AG04450 (cell line): ENCODE data around the gene COX6A2. TPM values are rescaled to one million over a fixed set of nuclear protein-coding genes. Genes with fewer than 3 reads are reported as not detected.

Experiments used
- CTCF ChIA-PET: fragments of 300-600, 350-600 bp; formaldehyde crosslinking; extraction: SDS; loops from one replicate; lab custom pipeline; 2022; ENCODE audit warnings: antibody characterized with exemption, inconsistent platforms; lab: Charles Lee
- POLR2A ChIA-PET: fragments of 350-600 bp; formaldehyde crosslinking; extraction: SDS; loops from one replicate; lab custom pipeline; 2021; ENCODE audit warnings: antibody characterized with exemption, inconsistent platforms; lab: Yijun Ruan, JAX
- DNase-seq: peaks from one replicate; pipeline ENCODE4 v3.0.0-alpha.2; 2011; ENCODE audit warnings: low read depth, low spot score
- H3K27ac ChIP-seq: one replicate; pipeline ENCODE4 v1.5.1; 2012; ENCODE audit warnings: low read depth, low read length, control low read depth
- H3K27me3 ChIP-seq: one replicate; pipeline ENCODE4 v1.6.0; 2012; ENCODE audit warnings: low read length; ENCODE audit not compliant: control insufficient read depth, insufficient read depth
- H3K4me3 ChIP-seq: 2 replicates; pipeline ENCODE4 v1.5.1; 2011; ENCODE audit warnings: mild to moderate bottlenecking, low read depth, low read length, control low read depth
- H3K9me3 ChIP-seq: 2 replicates; pipeline ENCODE4 v1.5.1; 2012; ENCODE audit warnings: low read length; ENCODE audit not compliant: control insufficient read depth, insufficient read depth
- polyA plus RNA-seq: library from polyadenylated mRNA; depleted of rRNA; stranded (reverse); fragments of >200 nt; gene quantifications from 2 replicates; pipeline ENCODE4 v1.2.3, GENCODE V29; 2011
- TF ChIP-seq, protein P1 (sequence below): IDR thresholded peaks from 2 replicates; pipeline ENCODE4 v1.5.1; 2011; ENCODE audit warnings: low read depth, low read length, control low read depth, inconsistent platforms

The COX6A2 gene
- polyA plus RNA-seq, 1 experiment, result not detected

DNA sequence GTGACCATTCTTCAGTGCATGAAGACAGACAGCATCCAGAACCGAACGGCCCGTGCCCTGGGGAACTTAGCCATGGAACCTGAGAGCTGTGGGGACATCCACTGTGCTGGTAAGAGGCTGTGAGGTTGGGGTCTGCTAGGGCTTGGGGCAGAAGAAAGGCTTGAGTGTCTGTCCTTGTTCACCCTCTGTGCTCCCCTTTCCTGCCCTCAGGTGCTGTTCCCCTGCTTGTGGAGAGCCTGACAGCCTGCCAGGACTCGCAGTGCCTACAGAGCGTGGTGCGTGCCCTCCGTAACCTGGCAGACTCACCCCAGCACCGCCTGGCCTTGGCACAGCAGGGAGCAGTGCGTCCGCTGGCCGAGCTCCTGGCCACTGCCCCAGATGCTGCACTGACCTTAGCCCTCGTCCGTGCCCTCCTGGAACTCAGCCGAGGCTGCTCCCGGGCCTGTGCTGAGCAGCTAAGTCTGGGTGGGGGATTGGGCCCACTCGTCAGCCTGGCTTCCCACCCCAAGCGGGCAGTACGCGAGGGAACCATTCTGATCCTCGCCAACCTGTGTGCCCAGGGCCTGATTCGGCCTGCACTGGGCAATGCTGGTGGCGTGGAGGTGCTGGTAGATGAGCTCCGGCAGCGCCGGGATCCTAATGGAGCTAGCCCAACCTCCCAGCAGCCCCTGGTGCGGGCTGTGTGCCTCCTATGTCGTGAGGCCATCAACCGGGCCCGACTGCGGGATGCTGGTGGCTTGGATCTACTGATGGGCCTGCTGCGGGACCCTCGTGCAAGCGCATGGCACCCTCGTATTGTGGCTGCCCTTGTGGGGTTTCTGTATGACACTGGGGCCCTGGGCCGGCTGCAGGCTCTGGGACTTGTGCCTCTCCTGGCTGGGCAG, 34.0 kb upstream of the COX6A2 start:
- Histone ChIP-seq H3K27me3 (no peaks in the 10 kb centered on the region), H3K9me3 (no peaks in the 10 kb centered on the region; the same call in 1 of the 2 replicates), H3K27ac (no peak overlapping the region), H3K4me3 (no peak overlapping the region)
- ChIA-PET POLR2A (no interaction called here), CTCF (interaction anchor here (1.3 to 3.1 kb wide), 2 partner anchors 19 to 25 kb away, joined by 3 to 33 read pairs; partner anchors contain the start of gene ZNF843)
- TF ChIP-seq, protein P1, sequence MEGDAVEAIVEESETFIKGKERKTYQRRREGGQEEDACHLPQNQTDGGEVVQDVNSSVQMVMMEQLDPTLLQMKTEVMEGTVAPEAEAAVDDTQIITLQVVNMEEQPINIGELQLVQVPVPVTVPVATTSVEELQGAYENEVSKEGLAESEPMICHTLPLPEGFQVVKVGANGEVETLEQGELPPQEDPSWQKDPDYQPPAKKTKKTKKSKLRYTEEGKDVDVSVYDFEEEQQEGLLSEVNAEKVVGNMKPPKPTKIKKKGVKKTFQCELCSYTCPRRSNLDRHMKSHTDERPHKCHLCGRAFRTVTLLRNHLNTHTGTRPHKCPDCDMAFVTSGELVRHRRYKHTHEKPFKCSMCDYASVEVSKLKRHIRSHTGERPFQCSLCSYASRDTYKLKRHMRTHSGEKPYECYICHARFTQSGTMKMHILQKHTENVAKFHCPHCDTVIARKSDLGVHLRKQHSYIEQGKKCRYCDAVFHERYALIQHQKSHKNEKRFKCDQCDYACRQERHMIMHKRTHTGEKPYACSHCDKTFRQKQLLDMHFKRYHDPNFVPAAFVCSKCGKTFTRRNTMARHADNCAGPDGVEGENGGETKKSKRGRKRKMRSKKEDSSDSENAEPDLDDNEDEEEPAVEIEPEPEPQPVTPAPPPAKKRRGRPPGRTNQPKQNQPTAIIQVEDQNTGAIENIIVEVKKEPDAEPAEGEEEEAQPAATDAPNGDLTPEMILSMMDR, result no peak
- no peak for DNase-seq

DNA sequence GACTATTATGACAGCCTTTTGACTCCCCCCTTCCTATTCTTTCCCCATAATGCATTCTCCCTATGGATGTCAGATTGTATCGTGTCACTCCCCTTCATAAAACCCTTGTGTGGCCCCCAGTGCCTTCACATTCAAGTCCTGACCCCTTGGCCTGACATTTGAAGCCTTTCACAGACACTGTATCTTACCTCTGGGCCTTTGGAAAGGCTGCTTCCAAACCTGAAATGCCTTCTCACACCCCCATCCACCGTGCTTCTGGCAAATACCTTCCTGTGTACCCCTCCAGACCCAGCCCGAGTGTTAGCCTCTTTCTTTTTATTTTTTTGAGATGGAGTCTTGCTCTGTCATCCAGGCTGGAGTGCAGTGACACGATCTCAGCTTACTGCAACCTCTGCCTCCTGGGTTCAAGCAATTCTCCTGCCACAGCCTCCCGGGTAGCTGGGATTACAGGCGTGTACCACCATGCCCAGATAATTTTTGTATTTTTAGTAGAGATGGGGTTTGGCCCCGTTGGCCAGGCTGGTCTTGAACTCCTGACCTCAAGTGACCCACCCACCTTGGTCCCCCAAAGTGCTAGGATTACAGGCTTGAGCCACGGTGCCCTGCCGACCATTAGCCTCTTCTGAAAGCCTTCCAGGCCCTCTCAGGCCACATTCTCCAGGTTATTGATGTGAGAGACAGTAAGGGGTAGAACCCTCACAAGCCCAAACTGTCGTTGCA, 33.2 kb upstream of the COX6A2 start:
- Histone ChIP-seq H3K27ac (no peak overlapping the region), H3K9me3 (no peaks in the 10 kb centered on the region; the same call in 1 of the 2 replicates), H3K4me3 (no peak overlapping the region), H3K27me3 (no peaks in the 10 kb centered on the region)
- CTCF ChIA-PET, result interaction anchor here (0.5 to 4.9 kb wide), 29 partner anchors 9 to 508 kb away, joined by 3 to 49 read pairs (median 4); partner anchors contain the start of genes SLC5A2, TGFB1I1, ZNF646 and ZNF668
- TF ChIP-seq, protein P1, result no peak
- no peak for DNase-seq
- POLR2A ChIA-PET, result interaction anchor here (0.7 to 4.2 kb wide), 4 partner anchors 10 to 344 kb away, joined by 3 to 44 read pairs (median 8); partner anchors contain the start of genes FUS, KAT8 and TGFB1I1

DNA sequence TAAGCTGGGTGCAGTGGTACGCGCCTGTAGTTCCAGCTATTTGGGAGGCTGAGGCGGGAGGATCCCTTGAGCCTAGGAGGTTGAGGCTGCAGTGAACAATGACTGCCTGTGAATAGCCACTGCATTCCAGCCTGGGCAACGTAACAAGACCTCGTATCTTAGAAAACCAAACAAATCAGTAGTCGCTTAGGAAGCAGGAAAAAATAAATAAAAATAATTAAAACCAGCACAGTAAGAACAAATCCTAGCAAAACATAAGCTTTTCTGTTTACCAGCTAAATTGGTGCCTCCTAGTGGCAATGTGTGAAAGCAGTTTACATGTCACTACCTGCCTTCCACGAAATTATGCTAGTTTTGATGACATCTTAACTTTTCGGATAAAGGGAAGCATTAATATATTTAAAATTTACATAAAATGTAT, 32.4 kb upstream of the COX6A2 start:
- TF ChIP-seq, protein P1, result peak; percentile 78
- peak; percentile 32 for DNase-seq
- peak overlapping the region; percentile 74 for H3K27ac ChIP-seq
- no peaks in the 10 kb centered on the region for H3K27me3 ChIP-seq
- CTCF ChIA-PET, result interaction anchor here (0.5 to 4.9 kb wide), 31 partner anchors 8 to 507 kb away, joined by 3 to 49 read pairs (median 4); partner anchors contain the start of genes SLC5A2, TGFB1I1, ZNF646 and ZNF668
- POLR2A ChIA-PET, result interaction anchor here (0.7 to 4.2 kb wide), 9 partner anchors 10 to 387 kb away, joined by 3 to 44 read pairs (median 8); partner anchors contain the start of genes FUS, KAT8, PYCARD and RUSF1
- H3K9me3 ChIP-seq, result no peaks in the 10 kb centered on the region; the same call in 1 of the 2 replicates
- H3K4me3 ChIP-seq, result peak overlapping the region; percentile 69

DNA sequence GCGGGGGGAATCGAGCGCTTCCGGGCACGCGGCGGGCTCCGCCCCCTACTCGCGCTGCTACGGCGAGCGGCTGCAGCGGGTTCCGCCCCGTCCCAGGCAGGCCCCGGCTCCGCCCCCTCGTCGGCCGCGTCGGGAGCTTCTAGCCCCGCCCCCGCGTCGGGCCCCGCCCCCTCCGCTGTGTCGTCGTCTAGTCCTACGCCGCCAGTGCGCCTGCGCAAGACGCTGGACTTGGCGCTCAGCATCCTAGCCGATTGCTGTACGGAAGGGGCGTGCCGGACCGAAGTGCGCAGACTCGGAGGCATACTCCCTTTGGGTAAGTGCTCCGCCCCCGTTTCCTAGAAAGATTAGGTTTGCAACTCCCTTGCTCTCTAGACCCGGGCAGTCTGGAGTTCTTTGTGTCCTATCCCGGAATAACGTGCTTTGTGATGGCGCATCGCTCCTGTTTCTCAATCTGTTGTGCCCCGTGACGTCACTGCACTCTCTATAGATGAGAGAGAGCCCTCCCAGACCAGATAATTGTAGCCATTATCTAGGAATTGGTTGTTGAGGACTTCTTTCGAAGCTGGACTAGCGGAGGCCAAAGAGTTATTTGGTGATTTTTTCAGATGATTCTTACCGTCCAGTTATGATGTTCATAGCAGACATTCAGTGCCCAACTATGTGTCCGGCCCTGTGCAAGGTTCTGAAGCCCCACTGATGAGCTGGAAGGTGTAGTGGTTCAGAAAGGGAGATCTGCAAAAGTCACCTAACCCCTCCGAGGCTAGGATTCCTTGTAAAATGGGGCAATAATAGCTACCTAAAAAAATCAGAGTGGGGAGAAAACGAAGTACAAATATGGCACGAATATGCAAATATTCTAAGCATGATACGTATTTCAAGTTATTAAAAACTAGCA, 31.8 kb upstream of the COX6A2 start:
- H3K9me3 ChIP-seq, result no peaks in the 10 kb centered on the region; the same call in 1 of the 2 replicates

More for the DNA sequence above, 31.8 kb upstream of the COX6A2 start:
- Histone ChIP-seq H3K27ac (peak overlapping the region; percentile 99), H3K4me3 (peak overlapping the region; percentile 87), H3K27me3 (no peaks in the 10 kb centered on the region)
- POLR2A ChIA-PET, result interaction anchor here (0.6 to 4.2 kb wide), 13 partner anchors 9 to 386 kb away, joined by 3 to 44 read pairs (median 8); partner anchors contain the start of genes FUS, PYCARD, RUSF1 and TGFB1I1
- DNase-seq, result peak; percentile 99
- CTCF ChIA-PET, result interaction anchor here (0.6 to 4.9 kb wide), 28 partner anchors 8 to 506 kb away, joined by 3 to 49 read pairs (median 4); partner anchors contain the start of genes SLC5A2, TGFB1I1, ZNF646 and ZNF668
- TF ChIP-seq, protein P1, result no peak
